ENCODE results near the gene CCDC61. TPM values are rescaled to one million over a fixed set of nuclear protein-coding genes. Genes with fewer than 3 reads are reported as not detected.

CCDC61 gene
- total RNA-seq, 1 donor from 2014 or later = 9.5 TPM

- Mint-ChIP-seq H3K27me3 (ENCODE audit: unreplicated experiment) (peaks cover 4% of the 10 kb centered on the region), H3K4me3 (ENCODE audit: unreplicated experiment) (no peak overlapping the region), H3K36me3 (ENCODE audit: low read depth, unreplicated experiment) (peaks cover 14% of the 10 kb centered on the region), H3K4me1 (ENCODE audit: unreplicated experiment) (peaks cover 13% of the 10 kb centered on the region), H3K9me3 (ENCODE audit: unreplicated experiment) (no peaks in the 10 kb centered on the region), H3K27ac (ENCODE audit: unreplicated experiment) (no peak overlapping the region)
- DNase-seq (ENCODE audit: low spot score) = no peak
- TF ChIP-seq CTCF (IDR thresholded peaks at IDR 0.05; ENCODE audit: unreplicated experiment) = no peak
Measured at GRCh38 chr19:46002678-46003275, 7.5 kb downstream of the CCDC61 start.

GRCh38 chr19:46006411-46006810 lies 11.1 kb downstream of the CCDC61 start:
- H3K27ac Mint-ChIP-seq (ENCODE audit: unreplicated experiment) = no peak overlapping the region
- H3K9me3 Mint-ChIP-seq (ENCODE audit: unreplicated experiment) = no peaks in the 10 kb centered on the region
- H3K4me1 Mint-ChIP-seq (ENCODE audit: unreplicated experiment) = no peaks in the 10 kb centered on the region
- peaks cover 8% of the 10 kb centered on the region for H3K27me3 Mint-ChIP-seq (ENCODE audit: unreplicated experiment)
- peaks cover 13% of the 10 kb centered on the region for H3K36me3 Mint-ChIP-seq (ENCODE audit: low read depth, unreplicated experiment)
- DNase-seq (ENCODE audit: low spot score) = no peak
- no peak for TF ChIP-seq CTCF (IDR thresholded peaks at IDR 0.05; ENCODE audit: unreplicated experiment)
- no peak overlapping the region for H3K4me3 Mint-ChIP-seq (ENCODE audit: unreplicated experiment)

GRCh38 chr19:46009530-46010510 lies 14.6 kb downstream of the CCDC61 start:
- Mint-ChIP-seq H3K4me1 (ENCODE audit: unreplicated experiment) (peaks cover 5% of the 10 kb centered on the region), H3K9me3 (ENCODE audit: unreplicated experiment) (no peaks in the 10 kb centered on the region), H3K27me3 (ENCODE audit: unreplicated experiment) (peaks cover 13% of the 10 kb centered on the region), H3K27ac (ENCODE audit: unreplicated experiment) (no peak overlapping the region), H3K36me3 (ENCODE audit: low read depth, unreplicated experiment) (peaks cover 15% of the 10 kb centered on the region), H3K4me3 (ENCODE audit: unreplicated experiment) (no peak overlapping the region)
- peak; percentile 81 for DNase-seq (ENCODE audit: low spot score)
- TF ChIP-seq CTCF (IDR thresholded peaks at IDR 0.05; ENCODE audit: unreplicated experiment) = peak; percentile 89

GRCh38 chr19:46014534-46014933 lies 19.3 kb downstream of the CCDC61 start:
- H3K4me1 Mint-ChIP-seq (ENCODE audit: unreplicated experiment) = peaks cover 11% of the 10 kb centered on the region
- no peak for DNase-seq (ENCODE audit: low spot score)
- no peak overlapping the region for H3K27ac Mint-ChIP-seq (ENCODE audit: unreplicated experiment)
- peaks cover 6% of the 10 kb centered on the region for H3K36me3 Mint-ChIP-seq (ENCODE audit: low read depth, unreplicated experiment)
- peaks cover 17% of the 10 kb centered on the region for H3K27me3 Mint-ChIP-seq (ENCODE audit: unreplicated experiment)
- no peaks in the 10 kb centered on the region for H3K9me3 Mint-ChIP-seq (ENCODE audit: unreplicated experiment)
- TF ChIP-seq CTCF (IDR thresholded peaks at IDR 0.05; ENCODE audit: unreplicated experiment) = no peak
- H3K4me3 Mint-ChIP-seq (ENCODE audit: unreplicated experiment) = peak overlapping the region; percentile 82
